Prostate gland (tissue), 2 donors: ENCODE results near the gene SLA2. TPM values are rescaled to one million over a fixed set of nuclear protein-coding genes. Genes with fewer than 3 reads are reported as not detected.

ENCODE experiments used
- DNase-seq: peaks from one replicate; pipeline ENCODE4 v3.0.0-alpha.2; 2019; ENCODE audit warnings: low spot score
- H3K27ac ChIP-seq, 2 donors: fragments of 200-600 bp; sonication (generic); 2 replicates each; pipeline ENCODE4 v1.5.1; 2017 to 2019
- H3K27me3 ChIP-seq: fragments of 200-600 bp; sonication (generic); replicated peaks from 2 replicates; pipeline ENCODE4 v1.5.1; 2019; ENCODE audit not compliant: insufficient read depth
- H3K36me3 ChIP-seq, 2 donors: fragments of 200-600 bp; sonication (generic); 1 replicate in 1 of 2; 2 replicates in 1 of 2; pipeline versions ENCODE4 v1.5.1 to v1.8.1; 2017 to 2019
- H3K4me1 ChIP-seq: fragments of 200-600 bp; sonication (generic); replicated peaks from 2 replicates; pipeline ENCODE4 v1.5.1; 2019
- H3K4me3 ChIP-seq, 2 donors: fragments of 200-600 bp; sonication (generic); 2 replicates each; pipeline ENCODE4 v1.5.1; 2017 to 2019
- H3K9me3 ChIP-seq: fragments of 200-600 bp; sonication (generic); 2 replicates; pipeline ENCODE4 v1.5.1; 2017
- POLR2A ChIP-seq: fragments of 450-650 bp; IDR thresholded peaks from one replicate; pipeline ENCODE4 v1.6.1; 2016; ENCODE audit warnings: antibody characterized with exemption, mild to moderate bottlenecking
- POLR2AphosphoS5 ChIP-seq: sonication (generic); formaldehyde crosslinking; IDR thresholded peaks from one replicate; pipeline ENCODE4 v1.6.1; 2017; ENCODE audit warnings: antibody characterized with exemption
- WGBS: methylation state at CpG from one replicate; pipeline ENCODE4 v1.1.5; 2018; 5-methylcytosine and 5-hydroxymethylcytosine counted together
- intact Hi-C: fragments of 100-400 bp; cut with DNase I; formaldehyde crosslinking; loops from one replicate; pipeline ENCODE4 v1.14.2; 2022
- total RNA-seq, 2 donors: library from RNA; depleted of rRNA; stranded (reverse); fragments of >200 nt; gene quantifications; one replicate each; pipeline ENCODE4 v1.1.0, GENCODE V29; 2016
- TF ChIP-seq, protein P1 (sequence below), 4 experiments: fragments of 200-600 bp in 2 of 4; fragments of 450-650 bp in 2 of 4; sonication (generic) in 2 of 4; IDR thresholded peaks; 1 replicate in 3 of 4; 2 replicates in 1 of 4; pipeline ENCODE4 v1.5.1; 2016 to 2019; ENCODE audit warnings: antibody characterized with exemption in 4 of 4, mild to moderate bottlenecking in 2 of 4, moderate library complexity in 2 of 4

Gene SLA2
- total RNA-seq, 2 donors from 2014 or later = 0.28 to 0.73 TPM

GRCh38 chr20:36593347-36593929 is 52.6 kb downstream of the SLA2 start:
- Histone ChIP-seq H3K4me3 (no peak overlapping the region), H3K9me3 (no peaks in the 10 kb centered on the region), H3K27me3 (no peaks in the 10 kb centered on the region), H3K4me1 (no peaks in the 10 kb centered on the region), H3K27ac (no peak overlapping the region), H3K36me3 (no peaks in the 10 kb centered on the region)
- 88% methylated on average over 5 of the region's 5 CpGs for WGBS
- intact Hi-C loops = loop anchor here (5.0 kb wide), 1 partner anchor 36 kb away; no protein-coding TSS in a partner anchor
- TF ChIP-seq, protein P1, sequence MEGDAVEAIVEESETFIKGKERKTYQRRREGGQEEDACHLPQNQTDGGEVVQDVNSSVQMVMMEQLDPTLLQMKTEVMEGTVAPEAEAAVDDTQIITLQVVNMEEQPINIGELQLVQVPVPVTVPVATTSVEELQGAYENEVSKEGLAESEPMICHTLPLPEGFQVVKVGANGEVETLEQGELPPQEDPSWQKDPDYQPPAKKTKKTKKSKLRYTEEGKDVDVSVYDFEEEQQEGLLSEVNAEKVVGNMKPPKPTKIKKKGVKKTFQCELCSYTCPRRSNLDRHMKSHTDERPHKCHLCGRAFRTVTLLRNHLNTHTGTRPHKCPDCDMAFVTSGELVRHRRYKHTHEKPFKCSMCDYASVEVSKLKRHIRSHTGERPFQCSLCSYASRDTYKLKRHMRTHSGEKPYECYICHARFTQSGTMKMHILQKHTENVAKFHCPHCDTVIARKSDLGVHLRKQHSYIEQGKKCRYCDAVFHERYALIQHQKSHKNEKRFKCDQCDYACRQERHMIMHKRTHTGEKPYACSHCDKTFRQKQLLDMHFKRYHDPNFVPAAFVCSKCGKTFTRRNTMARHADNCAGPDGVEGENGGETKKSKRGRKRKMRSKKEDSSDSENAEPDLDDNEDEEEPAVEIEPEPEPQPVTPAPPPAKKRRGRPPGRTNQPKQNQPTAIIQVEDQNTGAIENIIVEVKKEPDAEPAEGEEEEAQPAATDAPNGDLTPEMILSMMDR (IDR thresholded peaks at IDR 0.05) = no peak
- no peak for TF ChIP-seq POLR2A
- TF ChIP-seq POLR2AphosphoS5 = no peak
- no peak for DNase-seq

- WGBS = 71% methylated on average over 9 of the region's 9 CpGs
- intact Hi-C loops = loop anchor here (5.0 kb wide), 1 partner anchor 35 kb away; no protein-coding TSS in a partner anchor
- TF ChIP-seq POLR2AphosphoS5 = no peak
- TF ChIP-seq, protein P1 (IDR thresholded peaks at IDR 0.05) = peak in 3 of 4 experiments; percentile 32 to 44 (median 32)
Observed at GRCh38 chr20:36591854-36592641, 53.9 kb downstream of the SLA2 start.

DNA sequence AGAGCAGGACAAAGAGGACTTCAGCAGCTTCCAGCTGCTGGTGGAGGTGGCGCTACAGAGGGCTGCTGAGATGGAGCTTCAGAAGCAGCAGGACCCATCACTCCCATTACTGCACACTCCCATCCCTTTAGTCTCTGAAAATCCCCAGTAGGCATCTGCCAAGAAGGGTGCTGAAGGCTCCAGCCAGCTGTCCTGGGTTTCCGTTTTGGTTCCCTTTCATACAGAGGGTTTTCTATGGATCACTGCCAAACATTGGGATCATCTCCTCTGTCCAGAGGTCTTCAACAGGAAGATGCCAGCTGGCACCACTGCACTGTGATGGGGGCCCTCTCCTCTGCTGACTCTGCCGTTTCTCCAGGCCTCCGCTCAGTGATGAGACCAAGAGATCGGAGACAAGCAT is 54.7 kb downstream of the SLA2 start:
- H3K27me3 ChIP-seq = no peaks in the 10 kb centered on the region
- H3K27ac ChIP-seq = no peak overlapping the region
- no peak overlapping the region for H3K4me3 ChIP-seq
- WGBS = 76% methylated on average over 5 of the region's 5 CpGs
- H3K36me3 ChIP-seq = no peaks in the 10 kb centered on the region
- no peak for TF ChIP-seq POLR2AphosphoS5
- TF ChIP-seq, protein P1 (IDR thresholded peaks at IDR 0.05) = no peak
- TF ChIP-seq POLR2A = no peak
- DNase-seq = no peak
- intact Hi-C loops = loop anchor here (5.0 kb wide), 1 partner anchor 34 kb away; no protein-coding TSS in a partner anchor
- H3K4me1 ChIP-seq = no peaks in the 10 kb centered on the region
- no peaks in the 10 kb centered on the region for H3K9me3 ChIP-seq

More at GRCh38 chr20:36591854-36592641, 53.9 kb downstream of the SLA2 start:
- no peaks in the 10 kb centered on the region for H3K27me3 ChIP-seq
- peak; percentile 27 for DNase-seq
- no peaks in the 10 kb centered on the region for H3K36me3 ChIP-seq
- H3K4me1 ChIP-seq = no peaks in the 10 kb centered on the region
- H3K27ac ChIP-seq = no peak overlapping the region
- no peak overlapping the region for H3K4me3 ChIP-seq
- no peaks in the 10 kb centered on the region for H3K9me3 ChIP-seq

GRCh38 chr20:36587388-36588070 is 58.5 kb downstream of the SLA2 start:
- no peaks in the 10 kb centered on the region for H3K9me3 ChIP-seq
- 76% methylated on average over 3 of the region's 3 CpGs for WGBS
- no peaks in the 10 kb centered on the region for H3K36me3 ChIP-seq
- no peak overlapping the region for H3K4me3 ChIP-seq
- no peaks in the 10 kb centered on the region for H3K27me3 ChIP-seq
- no peaks in the 10 kb centered on the region for H3K4me1 ChIP-seq
- TF ChIP-seq POLR2AphosphoS5 (no peak), POLR2A (no peak)
- TF ChIP-seq, protein P1 (IDR thresholded peaks at IDR 0.05) = no peak
- no peak for DNase-seq
- intact Hi-C loops = no loop called here
- H3K27ac ChIP-seq = no peak overlapping the region
